GM12878 (cell line): ENCODE results near the gene USP5.

ENCODE experiments used
- CTCF ChIP-seq, 3 experiments: IDR thresholded peaks in 2 of 3; conservative IDR thresholded peaks in 1 of 3; 2 replicates each; pipeline ENCODE4 v1.5.1; 2011; ENCODE audit warnings: low read depth in 3 of 3, low read length in 3 of 3, mild to moderate bottlenecking in 3 of 3, control low read depth in 2 of 3, moderate library complexity in 2 of 3, inconsistent platforms in 1 of 3, mixed read lengths in 1 of 3; ENCODE audit not compliant: control insufficient read depth in 2 of 3, insufficient read depth in 1 of 3; ENCODE audit errors: extremely low read depth in 1 of 3
- POLR2AphosphoS5 ChIP-seq: IDR thresholded peaks from 2 replicates; pipeline ENCODE4 v1.6.1; 2011; ENCODE audit warnings: mild to moderate bottlenecking, low read length, inconsistent platforms
- RCOR1 ChIP-seq: conservative IDR thresholded peaks from 2 replicates; pipeline ENCODE4 v1.6.1; 2012; ENCODE audit warnings: low read depth, low read length, improper control_type of control experiment
- STAT1 ChIP-seq: fragments of 450-650 bp; conservative IDR thresholded peaks from 2 replicates; pipeline ENCODE4 v1.6.1; 2014; ENCODE audit warnings: antibody characterized with exemption, mild to moderate bottlenecking

GRCh38 chr12:6824085-6824775 lies 27.7 kb upstream of the USP5 start:
- no peak for TF ChIP-seq POLR2AphosphoS5
- no peak for TF ChIP-seq CTCF (IDR thresholded peaks at IDR 0.05 in 2 of 3, conservative IDR thresholded peaks at IDR 0.05 in 1 of 3; ENCODE audit: control insufficient read depth in 2 of 3, extremely low read depth in 1 of 3, insufficient read depth in 1 of 3, low read depth in 3 of 3, low read length in 3 of 3)
- no peak for TF ChIP-seq STAT1
- TF ChIP-seq RCOR1, result no peak
